Measurements from ENCODE around the gene UNC79.
"Not testable (repeated sequence)": the region's sequence is repeated elsewhere in the genome, so short reads cannot be mapped to it uniquely, and the experiment has no call there.

Gene UNC79

GRCh38 chr14:93496856-93497741 lies 66.4 kb downstream of the UNC79 start:
- peak; percentile 6 for DNase-seq

GRCh38 chr14:93510056-93510455 lies 79.3 kb downstream of the UNC79 start:
- DNase-seq = no peak

- no peak for DNase-seq
These were observed 80.3 kb downstream of the UNC79 start for GRCh38 chr14:93511001-93511400.

GRCh38 chr14:93520053-93520607 lies 89.4 kb downstream of the UNC79 start:
- DNase-seq = no peak

GRCh38 chr14:93522221-93522620 lies 91.5 kb downstream of the UNC79 start:
- DNase-seq = no peak

- not testable (repeated sequence) for DNase-seq
These were observed 94.5 kb downstream of the UNC79 start for GRCh38 chr14:93525216-93525615.

GRCh38 chr14:93525696-93526451 lies 95.1 kb downstream of the UNC79 start:
- no peak for DNase-seq

- DNase-seq = no peak
These were observed 96.5 kb downstream of the UNC79 start for GRCh38 chr14:93527203-93527607.

GRCh38 chr14:93528884-93529558 lies 98.3 kb downstream of the UNC79 start:
- no peak for DNase-seq

- no peak for DNase-seq
These were observed 100.9 kb downstream of the UNC79 start for GRCh38 chr14:93531644-93532043.

- DNase-seq = no peak
These were observed 101.8 kb downstream of the UNC79 start for GRCh38 chr14:93532541-93532940.

GRCh38 chr14:93533437-93533836 lies 102.7 kb downstream of the UNC79 start:
- DNase-seq = no peak

- DNase-seq = no peak
These were observed 103.1 kb downstream of the UNC79 start for GRCh38 chr14:93533842-93534241.

GRCh38 chr14:93535537-93535936 lies 104.8 kb downstream of the UNC79 start:
- no peak for DNase-seq

- no peak for DNase-seq
These were observed 106.2 kb downstream of the UNC79 start for GRCh38 chr14:93536945-93537344.

- no peak for DNase-seq
These were observed 107.2 kb downstream of the UNC79 start for GRCh38 chr14:93537951-93538350.

GRCh38 chr14:93538413-93538812 lies 107.7 kb downstream of the UNC79 start:
- DNase-seq = no peak

GRCh38 chr14:93540235-93540634 lies 109.5 kb downstream of the UNC79 start:
- DNase-seq = no peak

GRCh38 chr14:93543766-93544165 lies 113.0 kb downstream of the UNC79 start:
- peak; percentile 8 for DNase-seq

- DNase-seq = no peak
These were observed 113.5 kb downstream of the UNC79 start for GRCh38 chr14:93544212-93544611.

GRCh38 chr14:93546642-93547041 lies 115.9 kb downstream of the UNC79 start:
- DNase-seq = no peak

GRCh38 chr14:93548102-93548843 lies 117.5 kb downstream of the UNC79 start:
- DNase-seq = no peak

All from EL (cell line).